IPS-NIHi7 (cell line): Measurements from ENCODE around the gene FBXL16.

Experiments
- DNase-seq: peaks from one replicate; pipeline ENCODE4 v3.0.0; 2012; ENCODE audit warnings: mixed read lengths; ENCODE audit errors: extremely low spot score

The FBXL16 gene

GRCh38 chr16:678209-678857, 27.3 kb downstream of the FBXL16 start:
- DNase-seq: no peak

GRCh38 chr16:677316-678190, 28.0 kb downstream of the FBXL16 start:
- DNase-seq: no peak

- DNase-seq: no peak
These were observed 28.7 kb downstream of the FBXL16 start for GRCh38 chr16:676913-677312.

GRCh38 chr16:676565-676902, 29.1 kb downstream of the FBXL16 start:
- no peak for DNase-seq

- no peak for DNase-seq
These were observed 29.6 kb downstream of the FBXL16 start for GRCh38 chr16:675884-676564.

GRCh38 chr16:674968-675883, 30.4 kb downstream of the FBXL16 start, which contains the start of gene RHBDL1:
Gene RHBDL1 (plus strand): TSS chr16:675671. CDS start chr16:675791, 120 bp downstream.
- DNase-seq: peak; percentile 69

- no peak for DNase-seq
These were observed 31.3 kb downstream of the FBXL16 start for GRCh38 chr16:674214-674881.

GRCh38 chr16:673399-673991, 32.1 kb downstream of the FBXL16 start:
- DNase-seq: no peak

GRCh38 chr16:672851-673250, 32.8 kb downstream of the FBXL16 start:
- no peak for DNase-seq

- DNase-seq: no peak
These were observed 33.2 kb downstream of the FBXL16 start for GRCh38 chr16:672371-672770.

- no peak for DNase-seq
These were observed 34.1 kb downstream of the FBXL16 start for GRCh38 chr16:671353-672131.

GRCh38 chr16:670485-671352, 34.9 kb downstream of the FBXL16 start:
- no peak for DNase-seq

GRCh38 chr16:669666-670065, 35.9 kb downstream of the FBXL16 start:
- no peak for DNase-seq

GRCh38 chr16:668519-669171, 37.0 kb downstream of the FBXL16 start:
- no peak for DNase-seq

- DNase-seq: peak; percentile 87
These were observed 37.7 kb downstream of the FBXL16 start, which contains the start of gene RHOT2 for GRCh38 chr16:667780-668518. Gene RHOT2 (plus strand): TSS chr16:668132. CDS start chr16:668200, 68 bp downstream.

GRCh38 chr16:667113-667779, 38.4 kb downstream of the FBXL16 start:
- DNase-seq: no peak

- DNase-seq: no peak
These were observed 39.0 kb downstream of the FBXL16 start for GRCh38 chr16:666572-666971.
